HL-60/S4 (cell line): ENCODE results near the gene STAC2.

Experiments
- in situ Hi-C: fragments of 300-500 bp; cut with MboI; formaldehyde crosslinking; loops from 2 replicates; pipeline ENCODE4 v1.14.3; 2022; ENCODE audit warnings: low sequenced_read_pairs

Gene STAC2

GRCh38 chr17:39212195-39212810, 13.4 kb downstream of the STAC2 start:
- in situ Hi-C loops: no loop called here

- in situ Hi-C loops: no loop called here
These were observed 15.7 kb downstream of the STAC2 start for GRCh38 chr17:39210093-39210434.

GRCh38 chr17:39209317-39210092, 16.2 kb downstream of the STAC2 start:
- in situ Hi-C loops: no loop called here

- in situ Hi-C loops: no loop called here
These were observed 16.9 kb downstream of the STAC2 start for GRCh38 chr17:39208893-39209292.

- in situ Hi-C loops: no loop called here
These were observed 17.6 kb downstream of the STAC2 start for GRCh38 chr17:39208136-39208535.

- in situ Hi-C loops: no loop called here
These were observed 20.6 kb downstream of the STAC2 start for GRCh38 chr17:39205112-39205526.

GRCh38 chr17:39204245-39204644, 21.5 kb downstream of the STAC2 start:
- in situ Hi-C loops: no loop called here

GRCh38 chr17:39200957-39201510, 24.7 kb downstream of the STAC2 start:
- in situ Hi-C loops: no loop called here

- in situ Hi-C loops: no loop called here
These were observed 25.5 kb downstream of the STAC2 start, which contains the start of gene RPL19 for GRCh38 chr17:39200070-39200879. TSS of gene RPL19 (plus strand) at chr17:39200283. CDS start at chr17:39200345, 62 bp downstream.

GRCh38 chr17:39199820-39200069, 26.0 kb downstream of the STAC2 start:
- in situ Hi-C loops: no loop called here

GRCh38 chr17:39198186-39198566, 27.6 kb downstream of the STAC2 start:
- in situ Hi-C loops: no loop called here

GRCh38 chr17:39197380-39198185, 28.2 kb downstream of the STAC2 start, which contains the start of gene CACNB1:
TSS of gene CACNB1 (minus strand) at chr17:39197669. CDS start at chr17:39197495, 174 bp downstream.
- in situ Hi-C loops: no loop called here

- in situ Hi-C loops: no loop called here
These were observed 28.9 kb downstream of the STAC2 start for GRCh38 chr17:39196808-39197291.

GRCh38 chr17:39196241-39196807, 29.4 kb downstream of the STAC2 start:
- in situ Hi-C loops: no loop called here

GRCh38 chr17:39195568-39196160, 30.1 kb downstream of the STAC2 start:
- in situ Hi-C loops: no loop called here

- in situ Hi-C loops: no loop called here
These were observed 30.7 kb downstream of the STAC2 start for GRCh38 chr17:39194985-39195524.

- in situ Hi-C loops: no loop called here
These were observed 31.4 kb downstream of the STAC2 start for GRCh38 chr17:39194089-39194984.

- in situ Hi-C loops: no loop called here
These were observed 32.4 kb downstream of the STAC2 start for GRCh38 chr17:39193346-39193745.

- in situ Hi-C loops: no loop called here
These were observed 32.8 kb downstream of the STAC2 start for GRCh38 chr17:39192901-39193300.
